Spleen (tissue), 7 donors: ENCODE results near the gene CCDC134.

ENCODE experiments used
- POLR2A ChIP-seq, 3 donors: fragments of 450-650 bp; IDR thresholded peaks; one replicate each; pipeline ENCODE4 v1.5.1; 2017; ENCODE audit warnings: antibody characterized with exemption in 3 of 3, mild to moderate bottlenecking in 1 of 3
- TF ChIP-seq, protein P1 (sequence below), 11 experiments: fragments of 200-600 bp in 7 of 11; fragments of 450-650 bp in 4 of 11; sonication (generic) in 4 of 11; IDR thresholded peaks in 8 of 11; conservative IDR thresholded peaks in 3 of 11; 1 replicate in 7 of 11; 2 replicates in 4 of 11; pipeline versions ENCODE4 v1.4.0 to v1.8.0; 2016 to 2021; ENCODE audit warnings: antibody characterized with exemption in 11 of 11, inconsistent platforms in 4 of 11, mild to moderate bottlenecking in 1 of 11
- donor health status: DM: no; HTN: no; CAD: no; lungs with moderate emphysema.
- donor health status: DM: no; HTN: no; CAD: no.
- donor health status: DM: no; HTN: no; CAD: no.

- TF ChIP-seq, protein P1, sequence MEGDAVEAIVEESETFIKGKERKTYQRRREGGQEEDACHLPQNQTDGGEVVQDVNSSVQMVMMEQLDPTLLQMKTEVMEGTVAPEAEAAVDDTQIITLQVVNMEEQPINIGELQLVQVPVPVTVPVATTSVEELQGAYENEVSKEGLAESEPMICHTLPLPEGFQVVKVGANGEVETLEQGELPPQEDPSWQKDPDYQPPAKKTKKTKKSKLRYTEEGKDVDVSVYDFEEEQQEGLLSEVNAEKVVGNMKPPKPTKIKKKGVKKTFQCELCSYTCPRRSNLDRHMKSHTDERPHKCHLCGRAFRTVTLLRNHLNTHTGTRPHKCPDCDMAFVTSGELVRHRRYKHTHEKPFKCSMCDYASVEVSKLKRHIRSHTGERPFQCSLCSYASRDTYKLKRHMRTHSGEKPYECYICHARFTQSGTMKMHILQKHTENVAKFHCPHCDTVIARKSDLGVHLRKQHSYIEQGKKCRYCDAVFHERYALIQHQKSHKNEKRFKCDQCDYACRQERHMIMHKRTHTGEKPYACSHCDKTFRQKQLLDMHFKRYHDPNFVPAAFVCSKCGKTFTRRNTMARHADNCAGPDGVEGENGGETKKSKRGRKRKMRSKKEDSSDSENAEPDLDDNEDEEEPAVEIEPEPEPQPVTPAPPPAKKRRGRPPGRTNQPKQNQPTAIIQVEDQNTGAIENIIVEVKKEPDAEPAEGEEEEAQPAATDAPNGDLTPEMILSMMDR (IDR thresholded peaks at IDR 0.05 in 8 of 11, conservative IDR thresholded peaks at IDR 0.05 in 3 of 11): peak; percentile 41 to 79 (median 68)
- no peak for TF ChIP-seq POLR2A (IDR thresholded peaks at IDR 0.05)
Measured at GRCh38 chr22:41822317-41823057, 22.0 kb downstream of the CCDC134 start.
